K562 (cell line): ENCODE data around the gene RPL26. TPM values are rescaled to one million over a fixed set of nuclear protein-coding genes. Genes with fewer than 3 reads are reported as not detected.

Source experiments
- ARHGAP35 ChIP-seq: fragments of 450-650 bp; IDR thresholded peaks from 2 replicates; pipeline ENCODE4 v1.6.1; 2018; ENCODE audit not compliant: partially characterized antibody
- ASH1L ChIP-seq: fragments of 450-650 bp; IDR thresholded peaks from 2 replicates; pipeline ENCODE4 v1.6.1; 2018; ENCODE audit warnings: borderline replicate concordance, mild to moderate bottlenecking, low read depth; ENCODE audit not compliant: partially characterized antibody
- ATF7 ChIP-seq: fragments of 450-650 bp; IDR thresholded peaks from 2 replicates; pipeline ENCODE4 v1.7.1; 2014; ENCODE audit warnings: mild to moderate bottlenecking, moderate library complexity
- BHLHE40 ChIP-seq: IDR thresholded peaks from 2 replicates; pipeline ENCODE4 v1.6.1; 2011; ENCODE audit warnings: low read length, improper control_type of control experiment
- CEBPG ChIP-seq, 3 experiments: fragments of 200-800 bp in 1 of 3; sonication (Bioruptor generic) in 1 of 3; sonication (generic) in 1 of 3; formaldehyde crosslinking in 1 of 3; IDR thresholded peaks in 2 of 3; conservative IDR thresholded peaks in 1 of 3; 2 replicates each; pipeline versions ENCODE4 v1.6.1 to v1.8.0; 2016 to 2022; ENCODE audit warnings: missing compliant biosample characterization in 2 of 3, missing genetic modification characterization in 2 of 3, mild to moderate bottlenecking in 1 of 3, missing genetic modification reagents in 1 of 3
- COPS2 ChIP-seq: fragments of 450-650 bp; conservative IDR thresholded peaks from 2 replicates; pipeline ENCODE4 v1.6.1; 2016; ENCODE audit warnings: mild to moderate bottlenecking, moderate library complexity
- FIP1L1 ChIP-seq: fragments of 200-400 bp; formaldehyde crosslinking; IDR thresholded peaks from 2 replicates; pipeline ENCODE4 v1.6.1; 2018; ENCODE audit warnings: mild to moderate bottlenecking, low read depth, low read length; ENCODE audit not compliant: poor library complexity, severe bottlenecking
- FOXJ2 ChIP-seq: fragments of 200-800 bp; sonication (Bioruptor generic); IDR thresholded peaks from 2 replicates; pipeline ENCODE4 v1.6.1; 2016; ENCODE audit warnings: missing genetic modification characterization, missing compliant biosample characterization
- KLF1 ChIP-seq: fragments of 450-650 bp; IDR thresholded peaks from 2 replicates; pipeline ENCODE4 v1.6.1; 2016; ENCODE audit warnings: missing genetic modification characterization, missing compliant biosample characterization
- NFRKB ChIP-seq: fragments of 450-650 bp; IDR thresholded peaks from 2 replicates; pipeline ENCODE4 v1.6.1; 2016; ENCODE audit warnings: low read depth
- NONO ChIP-seq, 2 experiments: fragments of 200-400 bp in 1 of 2; fragments of 450-650 bp in 1 of 2; formaldehyde crosslinking in 1 of 2; IDR thresholded peaks; 2 replicates each; pipeline ENCODE4 v1.6.1; 2017; ENCODE audit warnings: low read depth in 2 of 2, mild to moderate bottlenecking in 2 of 2, moderate library complexity in 2 of 2, low read length in 1 of 2
- PHF8 ChIP-seq: fragments of 200-600 bp; sonication (generic); IDR thresholded peaks from 2 replicates; pipeline ENCODE4 v1.6.1; 2012; ENCODE audit warnings: mixed run types, mild to moderate bottlenecking, inconsistent platforms, low read length, moderate library complexity, borderline replicate concordance
- PHTF2 ChIP-seq: fragments of 250-450 bp; sonication (Bioruptor Pico); IDR thresholded peaks from 2 replicates; pipeline ENCODE4 v1.5.0; 2021; ENCODE audit warnings: mild to moderate bottlenecking
- RBFOX2 ChIP-seq: fragments of 200-400 bp; formaldehyde crosslinking; IDR thresholded peaks from 2 replicates; pipeline ENCODE4 v1.6.1; 2017; ENCODE audit warnings: low read depth, mild to moderate bottlenecking, low read length, moderate library complexity
- SIN3A ChIP-seq, 2 experiments: fragments of 150-350 bp in 1 of 2; IDR thresholded peaks; 2 replicates each; pipeline ENCODE4 v1.6.1; 2011 to 2016; ENCODE audit warnings: borderline replicate concordance in 2 of 2, low read depth in 2 of 2, low read length in 2 of 2, mild to moderate bottlenecking in 2 of 2, moderate library complexity in 2 of 2; ENCODE audit not compliant: control insufficient read depth in 1 of 2
- SOX6 ChIP-seq: fragments of 450-650 bp; IDR thresholded peaks from 2 replicates; pipeline ENCODE4 v1.6.1; 2014; ENCODE audit warnings: mild to moderate bottlenecking
- XRCC3 ChIP-seq: fragments of 450-650 bp; IDR thresholded peaks from 2 replicates; pipeline ENCODE4 v1.6.1; 2017; ENCODE audit warnings: mild to moderate bottlenecking, moderate library complexity
- polyA plus RNA-seq, 8 experiments: library from polyadenylated mRNA; depleted of rRNA in 4 of 8; stranded (reverse) in 5 of 8; unstranded in 3 of 8; fragments of >200 nt; fragmentation: Nextera tagmentation in 2 of 8; fragmentation: Illumina TruSeq in 1 of 8; extraction: Ambion mirVana in 2 of 8; extraction: Trizol in 1 of 8; gene quantifications; 2 replicates each; pipeline versions ENCODE4 v1.2.1 to v1.2.3, GENCODE V29; 2011 to 2014; ENCODE audit warnings: inconsistent platforms in 1 of 8, missing spikeins in 1 of 8
- total RNA-seq, 7 experiments: library from RNA; depleted of rRNA in 6 of 7; stranded (reverse); fragments of >200 nt in 6 of 7; fragmentation: Illumina TruSeq in 2 of 7; extraction: Trizol in 2 of 7; gene quantifications; 2 replicates each; pipeline versions ENCODE4 v1.2.1 to v1.2.3, GENCODE V29; 2011 to 2021; ENCODE audit warnings: low replicate concordance in 1 of 7
- TF ChIP-seq, protein P1 (sequence below): sonication (generic); IDR thresholded peaks from 2 replicates; pipeline ENCODE4 v1.6.1; 2016
- TF ChIP-seq, protein P2 (sequence below): fragments of 450-650 bp; IDR thresholded peaks from 2 replicates; pipeline ENCODE4 v1.6.1; 2016; ENCODE audit warnings: antibody characterized with exemption
- TF ChIP-seq, protein P3 (sequence below): fragments of 250-450 bp; sonication (Bioruptor Pico); IDR thresholded peaks from 2 replicates; pipeline ENCODE4 v1.8.0; 2021; ENCODE audit warnings: borderline replicate concordance, mild to moderate bottlenecking, moderate library complexity; ENCODE audit not compliant: poor library complexity, severe bottlenecking
- TF ChIP-seq, protein P4 (sequence below): IDR thresholded peaks from 2 replicates; pipeline ENCODE4 v1.6.1; 2011; ENCODE audit not compliant: insufficient read length; ENCODE audit errors: extremely low read depth

RPL26 gene
- total and polyA plus RNA-seq, 9 of the 15 experiments (the other 6 are each of a cell fraction or from before 2014, with no cell fraction given): 1,474 to 4,074 (median 2,904) TPM

DNA sequence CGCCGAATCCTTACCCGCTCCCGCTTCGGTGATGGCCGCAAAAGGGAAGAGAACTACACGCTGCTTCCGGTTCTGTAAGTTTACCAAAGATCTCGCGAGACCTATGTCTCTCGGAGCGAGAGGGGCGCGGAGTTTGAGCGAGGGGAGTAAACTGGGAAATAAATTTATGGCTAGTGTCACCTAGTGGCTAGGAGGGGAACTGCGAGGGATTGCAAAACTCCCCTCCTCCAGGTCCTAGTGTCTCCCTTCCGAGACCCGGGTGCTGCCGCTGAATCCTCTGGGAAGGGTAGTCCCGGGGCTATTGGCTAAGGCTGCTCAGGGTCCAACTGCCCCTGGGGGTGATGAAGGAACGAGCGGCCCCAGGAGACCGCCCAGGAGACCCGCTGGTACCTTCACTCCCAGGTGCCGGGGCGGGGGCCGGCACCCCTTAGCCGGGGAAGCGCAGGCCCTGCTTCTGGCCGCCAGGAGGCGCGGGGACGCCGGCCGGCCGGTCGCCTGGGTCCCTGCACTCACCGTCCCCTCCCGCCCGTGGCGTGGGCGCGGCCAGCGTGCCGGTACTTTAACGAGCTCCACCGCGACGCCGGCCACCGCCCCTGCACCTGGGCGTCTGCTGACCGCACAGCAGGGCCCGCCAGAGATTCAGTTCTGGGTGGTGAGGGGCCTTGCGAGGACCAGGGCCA is at the start of gene RPL26 (continued):
- peak; percentile 68 for TF ChIP-seq FIP1L1
- TF ChIP-seq, protein P1, sequence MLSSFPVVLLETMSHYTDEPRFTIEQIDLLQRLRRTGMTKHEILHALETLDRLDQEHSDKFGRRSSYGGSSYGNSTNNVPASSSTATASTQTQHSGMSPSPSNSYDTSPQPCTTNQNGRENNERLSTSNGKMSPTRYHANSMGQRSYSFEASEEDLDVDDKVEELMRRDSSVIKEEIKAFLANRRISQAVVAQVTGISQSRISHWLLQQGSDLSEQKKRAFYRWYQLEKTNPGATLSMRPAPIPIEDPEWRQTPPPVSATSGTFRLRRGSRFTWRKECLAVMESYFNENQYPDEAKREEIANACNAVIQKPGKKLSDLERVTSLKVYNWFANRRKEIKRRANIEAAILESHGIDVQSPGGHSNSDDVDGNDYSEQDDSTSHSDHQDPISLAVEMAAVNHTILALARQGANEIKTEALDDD: peak; percentile 45; the same call in 1 of the 2 replicates
- no peak for TF ChIP-seq XRCC3
- peak; percentile 46; the same call in 1 of the 2 replicates for TF ChIP-seq PHF8
- TF ChIP-seq PHTF2 (CRISPR knock-in tag): no peak
- peak; percentile 69 for TF ChIP-seq ATF7
- 0 out of 2 replicates have a peak, but pooled peaks have one; percentile 47 for TF ChIP-seq FOXJ2 (tag)
- TF ChIP-seq NONO (IDR thresholded peaks at IDR 0.05; ENCODE audit: low read depth in 2 of 2, low read length in 1 of 2): peak in 1 of 2 experiments; percentile 62; a peak in 1 of 4 replicates
- peak; percentile 66 to 86; a peak in 2 of 4 replicates for TF ChIP-seq SIN3A (IDR thresholded peaks at IDR 0.05; ENCODE audit: borderline replicate concordance in 2 of 2, control insufficient read depth in 1 of 2, low read depth in 2 of 2, low read length in 2 of 2)
- TF ChIP-seq BHLHE40: peak; percentile 67
- TF ChIP-seq, protein P2, sequence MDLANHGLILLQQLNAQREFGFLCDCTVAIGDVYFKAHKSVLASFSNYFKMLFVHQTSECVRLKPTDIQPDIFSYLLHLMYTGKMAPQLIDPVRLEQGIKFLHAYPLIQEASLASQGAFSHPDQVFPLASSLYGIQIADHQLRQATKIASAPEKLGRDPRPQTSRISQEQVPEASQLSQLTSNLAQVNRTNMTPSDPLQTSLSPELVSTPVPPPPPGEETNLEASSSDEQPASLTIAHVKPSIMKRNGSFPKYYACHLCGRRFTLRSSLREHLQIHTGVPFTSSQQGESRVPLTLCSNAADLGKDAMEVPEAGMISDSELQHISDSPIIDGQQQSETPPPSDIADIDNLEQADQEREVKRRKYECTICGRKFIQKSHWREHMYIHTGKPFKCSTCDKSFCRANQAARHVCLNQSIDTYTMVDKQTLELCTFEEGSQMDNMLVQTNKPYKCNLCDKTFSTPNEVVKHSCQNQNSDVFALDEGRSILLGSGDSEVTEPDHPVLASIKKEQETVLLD: no peak; the same call in 1 of the 2 replicates
- peak; percentile 91 for TF ChIP-seq RBFOX2
- TF ChIP-seq COPS2: no peak
- TF ChIP-seq, protein P3, sequence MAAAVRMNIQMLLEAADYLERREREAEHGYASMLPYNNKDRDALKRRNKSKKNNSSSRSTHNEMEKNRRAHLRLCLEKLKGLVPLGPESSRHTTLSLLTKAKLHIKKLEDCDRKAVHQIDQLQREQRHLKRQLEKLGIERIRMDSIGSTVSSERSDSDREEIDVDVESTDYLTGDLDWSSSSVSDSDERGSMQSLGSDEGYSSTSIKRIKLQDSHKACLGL (CRISPR knock-in tag): peak; percentile 73
- peak; percentile 88 for TF ChIP-seq ARHGAP35
- TF ChIP-seq ASH1L: peak; percentile 53
- 0 out of 2 replicates have a peak, but pooled peaks have one; percentile 9 for TF ChIP-seq SOX6
- TF ChIP-seq, protein P4, sequence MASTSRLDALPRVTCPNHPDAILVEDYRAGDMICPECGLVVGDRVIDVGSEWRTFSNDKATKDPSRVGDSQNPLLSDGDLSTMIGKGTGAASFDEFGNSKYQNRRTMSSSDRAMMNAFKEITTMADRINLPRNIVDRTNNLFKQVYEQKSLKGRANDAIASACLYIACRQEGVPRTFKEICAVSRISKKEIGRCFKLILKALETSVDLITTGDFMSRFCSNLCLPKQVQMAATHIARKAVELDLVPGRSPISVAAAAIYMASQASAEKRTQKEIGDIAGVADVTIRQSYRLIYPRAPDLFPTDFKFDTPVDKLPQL: peak; percentile 74
- TF ChIP-seq NFRKB: peak; percentile 91
- TF ChIP-seq KLF1 (tag): 0 out of 2 replicates have a peak, but pooled peaks have one; percentile 48
- peak; percentile 82 for TF ChIP-seq CEBPG (CRISPR knock-in tag; IDR thresholded peaks at IDR 0.05)
- TF ChIP-seq CEBPG (tag; conservative IDR thresholded peaks at IDR 0.05 in 1 of 2, IDR thresholded peaks at IDR 0.05 in 1 of 2): peak; percentile 77 to 95
